NCI-H2196 treated with DMSO at 0.1 percent for 48 hours (cell line): ENCODE data around the gene CDR2.
"Not testable (repeated sequence)": the region's sequence is repeated elsewhere in the genome, so short reads cannot be mapped to it uniquely, and the experiment has no call there.

Source experiments
- DNase-seq: peaks from one replicate; lab custom pipeline; 2025; ENCODE audit not compliant: unreplicated experiment; lab: John Stamatoyannopoulos, UW

Gene CDR2

GRCh38 chr16:22375963-22376640 is 1.7 kb upstream of the CDR2 start:
- DNase-seq: no peak

GRCh38 chr16:22375117-22375962 is 921 bp upstream of the CDR2 start:
- no peak for DNase-seq

GRCh38 chr16:22373662-22374310 is 633 bp downstream of the CDR2 start:
- no peak for DNase-seq

- no peak for DNase-seq
These were observed 1.3 kb downstream of the CDR2 start for GRCh38 chr16:22372882-22373661.

- DNase-seq: no peak
These were observed 4.2 kb downstream of the CDR2 start for GRCh38 chr16:22370038-22370820.

GRCh38 chr16:22369221-22369811 is 5.1 kb downstream of the CDR2 start:
- no peak for DNase-seq

- not testable (repeated sequence) for DNase-seq
These were observed 6.1 kb downstream of the CDR2 start for GRCh38 chr16:22368200-22368826.

GRCh38 chr16:22366889-22367288 is 7.5 kb downstream of the CDR2 start:
- no peak for DNase-seq

- DNase-seq: no peak
These were observed 8.0 kb downstream of the CDR2 start for GRCh38 chr16:22366371-22366770.

- no peak for DNase-seq
These were observed 10.2 kb downstream of the CDR2 start for GRCh38 chr16:22364241-22364640.

- no peak for DNase-seq
These were observed 13.3 kb downstream of the CDR2 start for GRCh38 chr16:22360963-22361659.

GRCh38 chr16:22359679-22360078 is 14.7 kb downstream of the CDR2 start:
- no peak for DNase-seq

GRCh38 chr16:22358000-22358399 is 16.4 kb downstream of the CDR2 start:
- no peak for DNase-seq

GRCh38 chr16:22357635-22357971 is 16.8 kb downstream of the CDR2 start:
- DNase-seq: no peak

GRCh38 chr16:22356930-22357634 is 17.3 kb downstream of the CDR2 start:
- no peak for DNase-seq

GRCh38 chr16:22355487-22355908 is 18.9 kb downstream of the CDR2 start:
- no peak for DNase-seq

- DNase-seq: no peak
These were observed 20.4 kb downstream of the CDR2 start for GRCh38 chr16:22353933-22354541.
